ENCODE results near the gene TPSB2.

Gene TPSB2

DNA sequence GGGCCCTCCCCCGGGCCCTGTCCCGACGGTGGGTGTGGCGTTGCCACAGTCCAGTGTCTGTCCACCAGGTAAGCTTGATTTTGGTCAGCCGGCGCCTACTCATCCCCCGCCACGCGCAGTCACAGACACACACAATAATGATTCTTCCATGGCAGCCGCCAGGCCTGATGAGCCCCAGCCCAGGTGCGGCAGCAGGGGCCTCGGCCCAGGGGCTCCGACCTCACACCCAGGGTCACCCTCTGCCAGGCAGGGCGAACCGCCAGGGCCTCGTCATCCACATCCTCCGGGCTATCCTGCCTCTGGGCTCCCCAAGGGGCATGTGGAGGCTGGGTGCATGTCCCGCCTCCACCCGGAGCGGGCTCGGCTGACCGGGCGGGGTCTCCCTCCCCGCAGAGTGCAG is 12.5 kb downstream of the TPSB2 start:
- H4K20me1 ChIP-seq (ENCODE audit: control insufficient read depth, insufficient read depth, low read depth, low read length), result no peaks in the 10 kb centered on the region
- no peaks in the 10 kb centered on the region for H3K9me3 ChIP-seq (ENCODE audit: control insufficient read depth, insufficient read depth, low read length)
- no peaks in the 10 kb centered on the region for H3K79me2 ChIP-seq (ENCODE audit: control insufficient read depth, low read length)
- H3K4me1 ChIP-seq (ENCODE audit: control insufficient read depth, low read length), result no peaks in the 10 kb centered on the region
- no peak overlapping the region for H3K4me2 ChIP-seq (ENCODE audit: low read length)
- H3K4me3 ChIP-seq (ENCODE audit: low read length), result no peak overlapping the region
- H3F3A ChIP-seq (ENCODE audit: control insufficient read depth, insufficient read depth), result no peaks in the 10 kb centered on the region
- no peaks in the 10 kb centered on the region for H3K9me2 ChIP-seq (replicated peaks; ENCODE audit: control insufficient read depth, low read length)
- H3K27me3 ChIP-seq (ENCODE audit: control insufficient read depth, low read length), result no peaks in the 10 kb centered on the region
- no peaks in the 10 kb centered on the region for H3K36me3 ChIP-seq (ENCODE audit: control insufficient read depth, low read length)
- no peak overlapping the region for H3K27ac ChIP-seq (ENCODE audit: low read depth, low read length)
- TF ChIP-seq, protein P1, sequence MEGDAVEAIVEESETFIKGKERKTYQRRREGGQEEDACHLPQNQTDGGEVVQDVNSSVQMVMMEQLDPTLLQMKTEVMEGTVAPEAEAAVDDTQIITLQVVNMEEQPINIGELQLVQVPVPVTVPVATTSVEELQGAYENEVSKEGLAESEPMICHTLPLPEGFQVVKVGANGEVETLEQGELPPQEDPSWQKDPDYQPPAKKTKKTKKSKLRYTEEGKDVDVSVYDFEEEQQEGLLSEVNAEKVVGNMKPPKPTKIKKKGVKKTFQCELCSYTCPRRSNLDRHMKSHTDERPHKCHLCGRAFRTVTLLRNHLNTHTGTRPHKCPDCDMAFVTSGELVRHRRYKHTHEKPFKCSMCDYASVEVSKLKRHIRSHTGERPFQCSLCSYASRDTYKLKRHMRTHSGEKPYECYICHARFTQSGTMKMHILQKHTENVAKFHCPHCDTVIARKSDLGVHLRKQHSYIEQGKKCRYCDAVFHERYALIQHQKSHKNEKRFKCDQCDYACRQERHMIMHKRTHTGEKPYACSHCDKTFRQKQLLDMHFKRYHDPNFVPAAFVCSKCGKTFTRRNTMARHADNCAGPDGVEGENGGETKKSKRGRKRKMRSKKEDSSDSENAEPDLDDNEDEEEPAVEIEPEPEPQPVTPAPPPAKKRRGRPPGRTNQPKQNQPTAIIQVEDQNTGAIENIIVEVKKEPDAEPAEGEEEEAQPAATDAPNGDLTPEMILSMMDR (IDR thresholded peaks at IDR 0.05; ENCODE audit: low read depth, low read length, poor library complexity, severe bottlenecking), result no peak
- no peak for TF ChIP-seq EZH2phosphoT487 (IDR thresholded peaks at IDR 0.05; ENCODE audit: borderline replicate concordance, low read length)

DNA sequence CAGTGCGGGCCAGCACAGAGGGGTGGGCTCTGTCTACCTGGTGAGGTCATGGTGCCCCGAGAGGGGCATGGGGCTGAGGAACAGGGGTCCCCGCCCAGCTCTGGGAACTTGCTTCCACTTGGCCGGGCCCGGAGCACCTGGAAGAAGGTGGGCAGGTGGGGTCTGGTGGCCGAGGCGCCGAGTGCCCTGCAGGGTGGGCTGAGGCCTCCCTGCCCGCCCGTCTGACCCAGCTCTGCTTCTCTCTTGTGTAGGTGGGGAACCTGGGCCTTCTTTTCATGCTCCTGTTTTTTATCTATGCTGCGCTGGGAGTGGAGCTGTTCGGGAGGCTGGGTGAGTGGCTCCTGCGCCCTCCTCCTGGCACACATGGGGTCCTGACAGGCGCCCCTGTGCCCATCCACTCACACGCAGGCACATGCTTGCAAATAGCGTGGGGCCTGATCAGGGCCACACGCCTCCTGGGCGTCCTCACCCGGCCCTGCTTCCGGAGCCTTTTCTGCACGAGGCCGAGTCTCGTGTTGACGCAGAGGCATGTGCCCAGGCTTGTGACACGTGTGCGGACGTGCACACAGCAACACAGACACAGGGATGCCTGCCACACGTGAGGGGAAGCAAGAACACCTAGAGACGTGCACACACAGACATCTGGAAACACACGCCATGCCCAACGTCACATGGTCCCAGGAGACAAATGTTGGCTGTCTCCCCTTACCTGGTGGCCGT is 13.1 kb downstream of the TPSB2 start:
- no peaks in the 10 kb centered on the region for H3F3A ChIP-seq (ENCODE audit: control insufficient read depth, insufficient read depth)
- H3K9me2 ChIP-seq (replicated peaks; ENCODE audit: control insufficient read depth, low read length), result no peaks in the 10 kb centered on the region
- H3K9me3 ChIP-seq (ENCODE audit: control insufficient read depth, insufficient read depth, low read length), result no peaks in the 10 kb centered on the region
- TF ChIP-seq, protein P1 (IDR thresholded peaks at IDR 0.05; ENCODE audit: low read depth, low read length, poor library complexity, severe bottlenecking), result no peak
- TF ChIP-seq EZH2phosphoT487 (IDR thresholded peaks at IDR 0.05; ENCODE audit: borderline replicate concordance, low read length), result no peak
- H3K27me3 ChIP-seq (ENCODE audit: control insufficient read depth, low read length), result no peaks in the 10 kb centered on the region
- H4K20me1 ChIP-seq (ENCODE audit: control insufficient read depth, insufficient read depth, low read depth, low read length), result no peaks in the 10 kb centered on the region
- no peak overlapping the region for H3K4me2 ChIP-seq (ENCODE audit: low read length)
- H3K27ac ChIP-seq (ENCODE audit: low read depth, low read length), result no peak overlapping the region
- no peaks in the 10 kb centered on the region for H3K4me1 ChIP-seq (ENCODE audit: control insufficient read depth, low read length)
- H3K79me2 ChIP-seq (ENCODE audit: control insufficient read depth, low read length), result no peaks in the 10 kb centered on the region
- H3K4me3 ChIP-seq (ENCODE audit: low read length), result no peak overlapping the region
- H3K36me3 ChIP-seq (ENCODE audit: control insufficient read depth, low read length), result no peaks in the 10 kb centered on the region

DNA sequence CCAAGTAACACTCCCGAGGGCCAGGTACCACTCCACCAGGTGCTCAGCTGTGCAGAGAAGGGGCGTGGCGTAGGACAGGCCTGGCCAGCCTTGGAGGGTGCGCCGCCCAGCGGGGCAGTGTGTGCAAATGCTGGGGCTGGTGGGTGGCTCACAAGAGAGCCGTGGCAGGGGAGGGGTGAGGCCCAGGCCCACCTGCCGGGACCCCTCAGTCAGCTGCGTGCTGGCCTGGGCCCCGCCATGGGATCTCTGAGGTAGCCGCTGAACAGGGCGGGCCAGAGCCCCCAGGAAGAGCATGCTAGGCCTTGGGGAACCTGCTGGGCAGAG is 13.7 kb downstream of the TPSB2 start:
- TF ChIP-seq, protein P1 (IDR thresholded peaks at IDR 0.05; ENCODE audit: low read depth, low read length, poor library complexity, severe bottlenecking), result no peak
- no peak for TF ChIP-seq EZH2phosphoT487 (IDR thresholded peaks at IDR 0.05; ENCODE audit: borderline replicate concordance, low read length)
- Histone ChIP-seq H3K27ac (ENCODE audit: low read depth, low read length) (no peak overlapping the region), H4K20me1 (ENCODE audit: control insufficient read depth, insufficient read depth, low read depth, low read length) (no peaks in the 10 kb centered on the region), H3K79me2 (ENCODE audit: control insufficient read depth, low read length) (no peaks in the 10 kb centered on the region), H3K36me3 (ENCODE audit: control insufficient read depth, low read length) (no peaks in the 10 kb centered on the region), H3K9me2 (replicated peaks; ENCODE audit: control insufficient read depth, low read length) (no peaks in the 10 kb centered on the region), H3K9me3 (ENCODE audit: control insufficient read depth, insufficient read depth, low read length) (no peaks in the 10 kb centered on the region), H3K4me1 (ENCODE audit: control insufficient read depth, low read length) (no peaks in the 10 kb centered on the region), H3F3A (ENCODE audit: control insufficient read depth, insufficient read depth) (no peaks in the 10 kb centered on the region), H3K4me2 (ENCODE audit: low read length) (no peak overlapping the region), H3K4me3 (ENCODE audit: low read length) (no peak overlapping the region), H3K27me3 (ENCODE audit: control insufficient read depth, low read length) (no peaks in the 10 kb centered on the region)

All from DOHH2 (cell line).